H1 (cell line): Measurements from ENCODE around the gene CABLES2. TPM values are rescaled to one million over a fixed set of nuclear protein-coding genes. Genes with fewer than 3 reads are reported as not detected.

Experiments used
- CTCF ChIA-PET: fragments of 300-600 bp; sonication (Branson Sonifier 250); formaldehyde crosslinking; loops from one replicate; lab custom pipeline; 2021; ENCODE audit not compliant: partially characterized antibody; lab: Charles Lee
- POLR2A ChIA-PET: fragments of 300-600 bp; sonication (Branson Sonifier 250); formaldehyde crosslinking; loops from one replicate; lab custom pipeline; 2021; ENCODE audit warnings: inconsistent platforms; ENCODE audit not compliant: partially characterized antibody; lab: Charles Lee
- DNase-seq, 2 experiments: peaks; one replicate each; pipeline versions ENCODE4 v3.0.0 to v3.0.0-alpha.2; 2010 to 2022; ENCODE audit warnings: low spot score in 2 of 2, low read depth in 1 of 2, mixed read lengths in 1 of 2
- FAIRE-seq: peaks from 2 replicates; lab custom pipeline; 2011; peaks lifted over from hg19 to GRCh38; lab: Jason Lieb, UNC
- H2AFZ ChIP-seq: 2 replicates; pipeline ENCODE4 v1.8.1; 2012; ENCODE audit warnings: low read length, inconsistent platforms
- H2AK5ac ChIP-seq: 2 replicates; pipeline ENCODE4 v1.6.1; 2013; ENCODE audit warnings: low read depth, low read length
- H2BK120ac ChIP-seq: replicated peaks from 2 replicates; pipeline ENCODE3; 2013; ENCODE audit warnings: low read depth, low read length, inconsistent platforms
- H2BK12ac ChIP-seq: 2 replicates; pipeline ENCODE4 v1.6.1; 2013; ENCODE audit warnings: low read depth, low read length
- H2BK15ac ChIP-seq: 2 replicates; pipeline ENCODE4 v1.6.1; 2013; ENCODE audit warnings: low read length
- H2BK20ac ChIP-seq: 2 replicates; pipeline ENCODE4 v1.6.1; 2013; ENCODE audit warnings: low read length
- H2BK5ac ChIP-seq: 2 replicates; pipeline ENCODE4 v1.6.1; 2013; ENCODE audit warnings: low read depth, low read length
- H3K14ac ChIP-seq: 2 replicates; pipeline ENCODE4 v1.6.1; 2013; ENCODE audit warnings: inconsistent platforms; ENCODE audit not compliant: insufficient read length
- H3K18ac ChIP-seq: 2 replicates; pipeline ENCODE4 v1.6.1; 2013; ENCODE audit warnings: low read length; ENCODE audit errors: extremely low read depth
- H3K23ac ChIP-seq: 2 replicates; pipeline ENCODE4 v1.6.1; 2013; ENCODE audit warnings: inconsistent platforms; ENCODE audit not compliant: insufficient read length
- H3K23me2 ChIP-seq: 2 replicates; pipeline ENCODE4 v1.6.1; 2013; ENCODE audit warnings: low read depth, low read length
- H3K27ac ChIP-seq: 2 replicates; pipeline ENCODE4 v1.6.1; 2011; ENCODE audit warnings: low read depth, low read length, inconsistent platforms
- H3K27me3 ChIP-seq, 4 experiments: replicated peaks in 1 of 4; 1 replicate in 1 of 4; 2 replicates in 3 of 4; pipeline versions ENCODE4 v1.6.1 to v1.8.1; 2011 to 2013; ENCODE audit warnings: low read length in 3 of 4, mild to moderate bottlenecking in 3 of 4, inconsistent platforms in 2 of 4, mixed read lengths in 2 of 4, moderate library complexity in 1 of 4; ENCODE audit not compliant: control insufficient read depth in 3 of 4, insufficient read depth in 3 of 4; ENCODE audit errors: extremely low read depth in 1 of 4
- H3K36me3 ChIP-seq, 4 experiments: 2 replicates each; pipeline versions ENCODE4 v1.6.1 to v1.8.1; 2011 to 2013; ENCODE audit warnings: mild to moderate bottlenecking in 4 of 4, low read length in 3 of 4, moderate library complexity in 2 of 4, control low read depth in 1 of 4, inconsistent platforms in 1 of 4; ENCODE audit not compliant: insufficient read depth in 4 of 4, control insufficient read depth in 2 of 4
- H3K4ac ChIP-seq: replicated peaks from 2 replicates; pipeline ENCODE3; 2013; ENCODE audit warnings: low read length, low read depth, mixed read lengths, inconsistent platforms; ENCODE audit not compliant: insufficient read length
- H3K4me1 ChIP-seq, 4 experiments: replicated peaks in 1 of 4; 1 replicate in 1 of 4; 2 replicates in 3 of 4; pipeline versions ENCODE4 v1.6.1 to v1.8.1; 2011 to 2013; ENCODE audit warnings: low read length in 3 of 4, inconsistent platforms in 2 of 4, mixed read lengths in 1 of 4; ENCODE audit not compliant: insufficient read depth in 4 of 4, control insufficient read depth in 3 of 4
- H3K4me2 ChIP-seq, 2 experiments: 2 replicates each; pipeline versions ENCODE4 v1.6.1 to v1.8.1; 2011 to 2013; ENCODE audit warnings: low read depth in 2 of 2, low read length in 2 of 2, control low read depth in 1 of 2, inconsistent platforms in 1 of 2, mild to moderate bottlenecking in 1 of 2; ENCODE audit not compliant: insufficient read depth in 1 of 2
- H3K4me3 ChIP-seq, 4 experiments: fragments of 200-600, 300-600 bp in 1 of 4; sonication (generic), shearing (Covaris generic), sonication (Bioruptor Twin) in 1 of 4; 2 replicates each; pipeline versions ENCODE4 v1.5.1 to v1.8.1; 2011 to 2016; ENCODE audit warnings: low read length in 4 of 4, low read depth in 3 of 4, control low read depth in 2 of 4, inconsistent platforms in 2 of 4, mild to moderate bottlenecking in 2 of 4, mixed read lengths in 1 of 4, moderate library complexity in 1 of 4; ENCODE audit not compliant: insufficient read depth in 2 of 4; ENCODE audit errors: extremely low read depth in 1 of 4
- H3K56ac ChIP-seq: replicated peaks from 2 replicates; pipeline ENCODE3; 2013; ENCODE audit warnings: low read depth, mild to moderate bottlenecking, mixed read lengths, low read length, inconsistent platforms; ENCODE audit not compliant: insufficient read length
- H3K79me1 ChIP-seq: 2 replicates; pipeline ENCODE4 v1.6.1; 2013; ENCODE audit warnings: low read depth, low read length, control low read depth
- H3K79me2 ChIP-seq, 2 experiments: 2 replicates each; pipeline versions ENCODE4 v1.6.1 to v1.8.1; 2012 to 2013; ENCODE audit warnings: low read length in 2 of 2, mild to moderate bottlenecking in 2 of 2, inconsistent platforms in 1 of 2; ENCODE audit not compliant: insufficient read depth in 2 of 2, control insufficient read depth in 1 of 2
- H3K9ac ChIP-seq, 4 experiments: replicated peaks in 1 of 4; 1 replicate in 1 of 4; 2 replicates in 3 of 4; pipeline versions ENCODE4 v1.6.1 to v1.8.1; 2011 to 2013; ENCODE audit warnings: low read depth in 3 of 4, low read length in 3 of 4, control low read depth in 2 of 4, mild to moderate bottlenecking in 2 of 4, moderate library complexity in 2 of 4, inconsistent platforms in 1 of 4; ENCODE audit errors: extremely low read depth in 1 of 4
- H3K9me3 ChIP-seq, 2 experiments: 2 replicates each; pipeline versions ENCODE4 v1.6.1 to v1.8.1; 2012 to 2013; ENCODE audit warnings: mild to moderate bottlenecking in 2 of 2, moderate library complexity in 2 of 2, control low read depth in 1 of 2, inconsistent platforms in 1 of 2, low read depth in 1 of 2, low read length in 1 of 2, mixed read lengths in 1 of 2; ENCODE audit not compliant: insufficient read depth in 2 of 2
- H4K20me1 ChIP-seq, 2 experiments: replicated peaks in 1 of 2; 2 replicates each; pipeline versions ENCODE3 to v1.8.1; 2011 to 2013; ENCODE audit warnings: inconsistent platforms in 2 of 2, low read length in 2 of 2, mild to moderate bottlenecking in 1 of 2; ENCODE audit not compliant: insufficient read depth in 2 of 2, control insufficient read depth in 1 of 2
- H4K5ac ChIP-seq: 2 replicates; pipeline ENCODE4 v1.6.1; 2013; ENCODE audit warnings: low read length, low read depth, mixed read lengths, inconsistent platforms; ENCODE audit not compliant: insufficient read length
- H4K8ac ChIP-seq: 2 replicates; pipeline ENCODE4 v1.8.0; 2013; ENCODE audit warnings: mild to moderate bottlenecking, moderate library complexity, low read length, inconsistent platforms; ENCODE audit not compliant: insufficient read depth; ENCODE audit errors: extremely low read depth
- H4K91ac ChIP-seq: replicated peaks from 2 replicates; pipeline ENCODE3; 2013; ENCODE audit warnings: low read length, mixed read lengths, inconsistent platforms; ENCODE audit not compliant: insufficient read length
- CHD1 ChIP-seq: IDR thresholded peaks from 2 replicates; pipeline ENCODE4 v1.6.1; 2012; ENCODE audit warnings: low read depth, low read length, improper control_type of control experiment
- SIRT6 ChIP-seq: IDR thresholded peaks from one replicate; pipeline ENCODE4 v1.7.1; 2012; ENCODE audit warnings: low read length, inconsistent platforms
- WGBS, 2 experiments: shearing (Covaris generic) in 1 of 2; methylation state at CpG; one replicate each; pipeline versions ENCODE4 v1.1.6 to v1.1.7; 2013 to 2015; ENCODE audit warnings: low lambda C conversion rate in 2 of 2, mixed read lengths in 2 of 2, inconsistent platforms in 1 of 2, low coverage in 1 of 2, missing lambda C conversion rate in 1 of 2; ENCODE audit not compliant: insufficient replicate concordance in 2 of 2, insufficient coverage in 1 of 2, insufficient read length in 1 of 2; ENCODE audit errors: extremely low coverage in 1 of 2, missing lambda C conversion rate in 1 of 2; 5-methylcytosine and 5-hydroxymethylcytosine counted together
- polyA plus RNA-seq, 7 experiments: library from polyadenylated mRNA; depleted of rRNA in 3 of 7; stranded (reverse) in 5 of 7; unstranded in 2 of 7; fragments of >200 nt in 5 of 7; fragments of 200-250 nt in 2 of 7; gene quantifications; 1 replicate in 5 of 7; 2 replicates in 1 of 7; 4 replicates in 1 of 7; pipeline versions ENCODE4 v1.2.1 to v1.2.3, GENCODE V29; 2011 to 2013; ENCODE audit warnings: missing spikeins in 2 of 7, mixed read lengths in 2 of 7
- total RNA-seq: library from RNA; stranded (reverse); fragmentation: NEBNext Ultra II Directional; extraction: Animal tissue kit (Norgen Biotek cat#: 25700); gene quantifications from 2 replicates; pipeline ENCODE4 v1.2.1, GENCODE V29; 2021

CABLES2 gene
- total and polyA plus RNA-seq, 2 of the 8 experiments (the other 6 are each of a cell fraction or from before 2014, with no cell fraction given): 8.0 to 8.8 TPM

DNA sequence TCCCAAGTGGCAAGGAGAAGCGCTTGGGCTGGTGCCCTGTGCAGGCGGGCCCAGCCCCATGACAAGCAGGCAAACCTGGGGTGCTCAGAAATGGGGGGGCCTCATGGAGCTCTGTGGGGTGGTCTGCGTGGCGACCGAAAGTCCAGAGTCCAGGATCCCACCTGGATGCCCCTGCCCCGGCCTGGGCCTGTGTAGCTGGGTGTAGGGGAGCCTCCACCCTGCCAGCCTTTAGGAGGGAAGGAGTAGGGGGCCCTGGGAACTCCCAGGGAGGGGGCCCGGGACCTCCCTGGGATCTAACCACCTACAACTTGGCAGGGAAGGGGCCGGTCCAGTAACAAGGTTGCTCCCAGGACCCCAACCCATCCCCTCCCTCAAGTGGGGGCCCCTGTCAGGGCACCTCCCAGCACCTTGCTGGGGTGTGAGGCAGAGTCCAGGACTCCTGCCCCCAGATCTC, 35.5 kb downstream of the CABLES2 start:
- Histone ChIP-seq H3K27me3 (no peaks in the 10 kb centered on the region), H4K8ac (peak overlapping the region; percentile 78), H4K91ac (no peak overlapping the region), H3K14ac (no peak overlapping the region), H3K4me2 (no peak overlapping the region), H3K27ac (no peak overlapping the region), H3K23me2 (peaks cover 7% of the 10 kb centered on the region; the same call in 1 of the 2 replicates), H3K9me3 (no peaks in the 10 kb centered on the region), H3K18ac (no peak overlapping the region), H4K5ac (no peak overlapping the region), H2BK20ac (no peak overlapping the region; the same call in 1 of the 2 replicates), H4K20me1 (no peaks in the 10 kb centered on the region), H3K36me3 (no peaks in the 10 kb centered on the region; a peak in 1 of 8 replicates), H2BK15ac (no peak overlapping the region), H3K9ac (no peak overlapping the region), H2BK5ac (no peak overlapping the region), H3K4me3 (no peak overlapping the region), H2BK120ac (no peak overlapping the region), H2AFZ (no peak overlapping the region), H3K56ac (no peak overlapping the region), H3K4ac (no peak overlapping the region), H2AK5ac (no peak overlapping the region), H3K79me2 (peaks cover 0 to 1% of the 10 kb centered on the region in 2 experiments; a peak in 1 of 4 replicates), H3K23ac (no peak overlapping the region), H3K4me1 (peaks cover 8 to 53% (median 44%) of the 10 kb centered on the region in 4 experiments), H2BK12ac (no peak overlapping the region), H3K79me1 (no peaks in the 10 kb centered on the region; the same call in 1 of the 2 replicates)
- ChIA-PET CTCF (interaction anchor here (0.6 to 10.9 kb wide), 9 partner anchors 9 to 489 kb away, joined by 3 to 212 read pairs (median 4); partner anchors contain the start of gene RPS21), POLR2A (interaction anchor here (0.8 to 12.6 kb wide), 6 partner anchors 7 to 280 kb away, joined by 3 to 213 read pairs (median 100); partner anchors contain the start of genes ADRM1 and RPS21)
- DNase-seq: no peak
- no peak for FAIRE-seq
- WGBS, 2 experiments: 92% methylated on average over 5 of the region's 8 CpGs; no CpG with 5 or more reads in 1 of the 2 experiments
- TF ChIP-seq CHD1 (no peak), SIRT6 (no peak)
